Stimulated activated CD4-positive, alpha-beta T cell treated with anti-CD3 and anti-CD28 coated beads, Interleukin-1b, Interleukin-23, amount 100 ng/mL, for 24 hours (primary cell): ENCODE data around the gene CFAP20.

Experiments used
- DNase-seq, 4 experiments: peaks; one replicate each; pipeline ENCODE4 v3.0.0-alpha.2; 2020; ENCODE audit warnings: low read depth in 4 of 4, low spot score in 1 of 4

CFAP20 gene

DNA sequence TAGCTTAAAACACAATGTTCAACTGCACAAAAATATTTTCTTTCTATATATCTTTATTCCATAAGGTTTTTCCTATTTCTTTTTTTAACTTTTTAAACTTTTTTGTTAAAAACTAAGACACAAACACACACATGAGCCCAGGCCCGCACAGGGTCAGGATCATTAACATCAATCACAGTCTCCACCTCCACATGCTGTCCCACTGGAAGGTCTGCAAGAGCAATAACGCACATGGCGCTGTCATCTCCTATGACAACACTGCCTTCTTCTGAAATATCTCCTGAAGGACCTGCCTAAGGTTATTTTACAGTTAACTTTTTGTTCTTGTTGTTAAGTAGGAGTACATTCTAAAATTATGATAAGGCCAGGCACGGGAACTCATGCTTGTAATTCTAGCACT is 4.1 kb downstream of the CFAP20 start:
- DNase-seq = no peak

DNA sequence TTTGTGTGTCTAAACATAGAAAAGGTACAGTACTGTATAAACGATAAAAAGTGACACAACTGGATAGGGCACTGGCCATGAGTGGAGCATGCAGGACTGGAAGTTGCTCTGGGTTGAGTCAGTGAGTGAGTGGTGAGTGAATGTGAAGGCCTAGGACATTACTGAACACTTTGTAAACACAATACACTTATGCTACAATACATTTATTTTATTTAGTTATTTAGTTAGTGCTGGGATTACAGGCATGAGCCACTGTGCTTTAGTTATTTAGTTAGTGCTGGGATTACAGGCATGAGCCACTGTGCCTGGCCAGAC is 4.6 kb downstream of the CFAP20 start:
- no peak for DNase-seq

DNA sequence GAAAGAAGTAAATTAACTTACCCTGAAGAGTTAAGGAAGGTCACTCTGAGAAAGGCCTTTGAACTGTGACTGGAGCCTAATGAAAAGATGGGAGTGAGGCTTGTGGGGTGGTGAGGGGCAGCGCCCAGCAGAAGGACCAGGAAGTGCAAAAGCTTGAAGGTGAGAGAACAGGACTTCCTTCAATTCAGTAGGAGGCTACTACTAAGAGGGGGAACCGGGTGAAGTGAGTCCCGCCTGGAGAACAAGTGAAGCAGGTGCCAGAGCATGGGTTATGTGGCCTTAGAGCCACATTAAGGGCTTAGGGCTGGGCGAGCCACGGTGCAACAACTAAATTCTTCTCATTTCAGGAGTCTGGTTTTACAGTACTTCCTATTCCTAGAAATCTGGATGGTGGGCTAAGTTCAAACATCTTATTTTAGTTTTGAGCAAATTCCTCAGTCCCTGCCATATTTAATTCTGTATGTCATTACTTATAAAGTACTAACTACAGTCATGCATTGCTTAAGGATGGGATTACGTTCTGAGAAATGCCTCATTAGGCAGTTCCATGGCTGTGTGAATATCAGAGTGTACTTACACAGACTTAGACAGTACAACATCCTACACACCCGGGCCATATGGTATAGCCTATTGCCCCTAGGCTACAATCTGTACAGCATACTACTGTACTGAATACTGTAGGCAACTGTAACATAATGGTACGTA is 5.1 kb downstream of the CFAP20 start:
- DNase-seq = no peak

DNA sequence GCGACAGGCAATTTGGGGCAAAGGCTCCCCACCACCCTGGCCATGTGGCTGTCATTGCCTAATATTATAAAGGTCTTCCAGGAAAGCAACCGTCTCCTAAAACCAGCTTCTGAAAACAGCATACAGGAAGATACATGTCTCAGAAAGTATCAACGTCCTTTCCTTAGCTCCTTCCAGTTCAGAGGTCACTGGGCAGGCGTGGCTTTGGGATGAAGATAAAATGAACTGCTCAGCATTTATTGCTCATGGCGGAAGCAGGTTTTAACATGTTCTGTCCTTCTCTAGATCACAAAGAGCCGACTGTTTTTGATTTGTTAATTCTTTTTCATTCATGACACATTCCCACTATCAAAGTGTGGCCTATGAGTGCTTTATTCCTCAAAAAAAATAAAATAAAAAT is 8.0 kb downstream of the CFAP20 start:
- DNase-seq = no peak

DNA sequence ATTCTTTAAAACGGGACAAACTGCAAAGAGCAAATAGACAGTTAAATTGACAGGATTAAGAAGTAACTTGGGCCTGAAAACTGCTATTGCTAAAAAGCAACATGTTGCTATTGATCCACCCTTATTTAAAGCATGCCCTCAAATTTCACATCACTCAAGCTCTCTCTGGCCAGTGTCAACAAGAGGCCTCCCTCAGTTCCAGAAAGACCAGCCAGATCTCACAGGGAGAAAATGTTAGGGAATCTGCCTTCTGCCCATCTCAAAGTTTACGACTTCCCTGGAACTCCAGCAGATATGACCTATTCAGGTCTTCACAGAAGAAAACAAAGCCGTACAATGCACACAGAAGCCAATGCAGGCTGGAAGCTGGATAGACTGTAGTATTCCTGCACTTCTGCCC is 8.9 kb downstream of the CFAP20 start:
- DNase-seq = no peak

DNA sequence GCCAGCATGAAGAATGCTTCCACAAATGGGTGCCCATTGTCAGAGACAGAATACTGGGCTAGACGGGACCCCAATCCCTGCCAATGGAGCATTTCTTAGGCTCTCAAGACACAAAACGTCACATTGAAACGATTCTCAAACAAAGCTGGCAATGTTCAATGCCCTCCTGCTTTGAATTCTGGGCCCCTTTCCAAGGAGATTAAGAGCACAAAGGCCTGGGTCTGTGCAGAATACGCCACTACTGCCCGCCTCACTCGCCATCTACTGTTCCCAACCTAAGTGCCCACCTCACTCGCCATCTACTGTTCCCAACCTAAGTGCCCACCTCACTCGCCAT is 9.7 kb downstream of the CFAP20 start:
- no peak for DNase-seq

DNA sequence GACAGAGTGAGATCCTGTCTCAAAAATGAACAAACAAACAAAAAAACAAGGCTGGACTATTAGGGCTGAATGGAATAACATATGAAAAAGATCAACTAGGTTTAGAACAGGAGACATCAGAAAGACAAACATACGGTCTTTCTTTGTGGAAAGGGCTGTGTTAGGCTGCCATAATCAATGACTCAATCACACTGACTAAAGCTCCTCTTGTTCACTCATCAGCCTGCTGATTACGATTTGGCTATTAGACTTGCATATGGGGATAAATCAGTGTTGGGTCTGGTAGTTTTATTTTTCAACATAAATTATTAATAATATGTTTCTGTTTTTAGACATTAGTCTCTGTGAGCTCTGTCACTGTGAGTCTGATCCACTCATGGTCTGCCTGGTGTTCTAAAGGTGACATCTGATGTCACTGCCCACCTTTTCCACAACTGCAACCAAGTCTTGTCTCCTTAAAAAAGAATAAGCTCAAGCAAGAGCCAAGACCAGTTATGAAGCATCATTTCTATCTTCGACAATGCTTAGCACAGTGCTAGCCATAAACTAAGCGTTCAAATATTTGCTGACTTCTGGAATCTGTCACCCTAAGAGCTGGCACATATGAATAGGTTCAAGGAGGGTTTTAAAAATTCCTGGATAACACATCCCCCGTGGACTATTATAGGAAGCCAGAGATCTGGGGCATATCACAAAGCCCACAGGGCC is 10.2 kb downstream of the CFAP20 start:
- no peak for DNase-seq

DNA sequence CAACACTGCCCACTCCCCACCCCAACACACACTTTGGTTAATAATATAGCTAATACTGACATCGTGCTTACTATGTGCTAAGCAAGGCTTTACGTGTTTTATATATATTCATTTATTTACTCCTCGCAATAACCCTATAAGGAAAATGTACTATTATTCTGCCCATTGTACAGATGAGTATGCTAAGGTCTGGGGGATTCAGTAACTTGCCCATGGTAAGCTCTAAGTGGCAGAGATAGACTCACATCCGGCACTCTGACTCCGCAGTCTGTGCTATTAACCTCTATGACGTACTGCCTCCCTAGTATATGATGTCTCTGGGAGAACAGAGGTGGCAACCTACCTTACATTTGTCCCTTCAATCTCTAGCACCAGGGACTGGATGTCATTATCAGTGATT is 12.7 kb downstream of the CFAP20 start:
- DNase-seq = no peak

DNA sequence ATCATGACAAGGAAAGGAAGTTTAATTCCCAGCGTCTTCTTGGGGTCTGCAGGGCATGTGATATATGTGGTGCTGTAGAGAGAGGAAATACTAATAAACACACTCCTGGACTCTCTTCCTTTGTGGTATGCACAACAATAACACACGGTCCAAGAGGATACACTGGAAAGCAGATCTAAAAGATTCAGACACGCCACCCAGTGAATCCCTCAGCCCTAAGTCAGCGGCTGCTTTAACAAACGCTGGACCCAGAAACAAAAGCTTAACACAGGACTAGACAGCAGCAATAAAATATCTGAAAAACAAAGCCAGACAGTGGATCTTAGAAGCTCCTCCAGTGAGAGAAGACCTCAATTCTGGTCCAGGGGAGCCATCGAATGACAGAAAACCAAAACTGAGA is 13.1 kb downstream of the CFAP20 start:
- DNase-seq = no peak

DNA sequence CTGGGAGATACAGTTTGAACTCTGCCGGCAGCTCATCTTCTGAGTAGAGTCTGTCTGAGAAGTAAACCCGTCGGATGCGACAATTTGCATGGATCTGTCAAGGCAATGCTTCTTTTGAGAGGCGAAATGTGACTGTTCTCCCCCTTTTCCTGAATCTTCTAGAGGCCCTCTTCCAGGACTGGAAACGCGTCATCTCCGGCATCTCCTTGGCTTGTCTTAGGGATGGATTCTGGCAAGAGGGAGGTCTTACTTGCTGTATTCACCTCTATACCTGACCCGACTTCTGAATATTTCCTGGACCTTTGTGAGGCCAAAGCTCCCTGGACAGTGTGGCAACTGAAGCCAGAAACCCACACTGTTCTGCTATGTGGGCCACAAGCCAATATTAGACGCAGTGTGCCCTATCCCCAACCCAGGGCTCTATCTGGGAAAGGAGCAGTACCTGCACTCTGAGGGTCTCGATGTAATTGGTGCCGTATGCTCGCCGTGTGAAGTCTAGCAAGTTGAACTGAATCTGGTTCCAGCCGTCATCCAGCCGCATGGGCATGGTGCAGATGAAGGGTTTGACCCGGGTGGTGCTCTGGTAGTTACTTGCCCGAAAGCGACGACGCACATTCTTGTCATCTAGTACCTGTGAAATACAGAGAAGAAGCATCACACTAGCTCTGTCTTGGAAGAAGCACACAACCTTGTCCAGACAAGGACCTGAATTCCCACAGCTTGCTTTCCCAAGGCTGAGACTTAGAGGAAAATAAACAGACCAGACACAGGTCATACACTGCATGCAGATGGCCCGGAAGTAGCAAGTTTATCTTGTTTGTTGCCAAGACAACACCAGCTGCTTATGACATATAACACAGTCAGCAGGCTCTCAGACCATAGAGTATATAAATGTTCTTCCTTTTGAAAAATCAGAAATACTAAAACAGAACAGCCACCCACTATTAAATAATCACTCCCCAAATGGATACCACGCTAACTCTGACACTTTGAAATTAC is 14.1 kb downstream of the CFAP20 start:
- DNase-seq = no peak

DNA sequence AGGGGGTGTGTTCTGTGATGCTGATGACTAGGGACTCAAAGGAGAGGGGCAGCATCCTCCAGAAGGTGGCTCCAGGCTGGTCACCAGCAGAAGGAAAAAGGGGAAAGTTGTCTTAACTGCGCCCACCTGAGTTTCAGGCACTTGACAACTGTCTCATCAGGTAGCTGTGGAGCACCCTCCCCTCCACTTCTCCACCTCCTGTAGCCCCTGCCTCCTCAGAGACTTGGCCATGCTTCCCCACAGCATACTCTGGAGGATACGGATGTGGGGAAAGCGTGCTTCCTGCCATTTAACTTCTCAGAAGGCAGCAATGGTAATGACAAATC is 17.9 kb downstream of the CFAP20 start:
- no peak for DNase-seq

DNA sequence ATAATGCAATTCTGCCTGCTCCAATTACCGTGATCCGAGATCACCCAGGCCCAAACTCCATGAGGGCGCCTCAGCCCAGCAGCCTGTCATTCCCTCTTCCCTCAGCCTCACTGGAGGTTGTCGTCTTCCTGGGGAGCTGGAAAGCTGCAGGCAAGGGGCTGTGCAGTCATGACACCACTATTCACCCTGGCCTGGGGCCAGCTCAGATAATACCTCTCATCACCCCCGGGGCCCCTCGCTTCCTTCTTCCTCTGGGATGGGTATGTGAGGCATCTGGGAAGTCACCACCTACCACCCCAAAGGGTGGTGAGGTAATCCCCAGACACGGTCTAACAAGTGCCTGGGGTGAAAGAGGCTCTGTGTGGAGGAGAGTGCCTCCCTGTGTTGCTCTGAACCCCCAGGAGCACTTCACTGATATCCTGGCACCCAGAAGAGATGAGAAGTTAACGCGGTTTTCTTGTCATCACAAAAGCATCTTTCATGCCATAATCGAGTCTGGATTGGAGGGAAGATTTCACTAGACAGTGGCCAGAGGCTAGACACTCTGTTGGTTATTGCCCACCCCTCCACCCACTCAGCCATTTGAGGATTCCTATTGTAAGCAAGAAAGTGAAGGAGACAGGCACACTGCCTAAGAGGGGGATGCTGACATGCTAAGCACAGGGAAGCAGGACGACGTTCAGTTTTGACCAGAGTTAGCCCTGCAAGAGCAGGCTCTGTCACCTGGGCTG is 18.4 kb downstream of the CFAP20 start:
- DNase-seq = no peak

DNA sequence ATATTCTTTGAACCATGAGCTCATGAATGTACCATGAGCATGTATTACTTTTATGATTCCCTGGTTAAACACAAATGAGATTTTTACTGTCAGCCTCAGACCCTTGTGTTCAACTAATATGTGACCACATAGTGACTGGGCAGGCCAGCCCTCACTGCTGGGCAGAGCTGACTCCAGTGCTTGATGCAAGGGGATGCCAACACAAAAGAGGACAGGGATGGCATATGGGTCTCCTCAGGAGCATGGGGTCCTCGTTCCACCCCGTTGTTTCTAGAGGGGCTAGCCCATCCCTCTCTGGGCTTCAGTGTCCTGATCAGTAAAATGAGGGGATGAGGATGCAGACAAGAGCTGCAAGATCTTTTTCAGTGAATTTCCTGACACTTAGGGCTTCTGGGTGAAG is 19.3 kb downstream of the CFAP20 start:
- no peak for DNase-seq

DNA sequence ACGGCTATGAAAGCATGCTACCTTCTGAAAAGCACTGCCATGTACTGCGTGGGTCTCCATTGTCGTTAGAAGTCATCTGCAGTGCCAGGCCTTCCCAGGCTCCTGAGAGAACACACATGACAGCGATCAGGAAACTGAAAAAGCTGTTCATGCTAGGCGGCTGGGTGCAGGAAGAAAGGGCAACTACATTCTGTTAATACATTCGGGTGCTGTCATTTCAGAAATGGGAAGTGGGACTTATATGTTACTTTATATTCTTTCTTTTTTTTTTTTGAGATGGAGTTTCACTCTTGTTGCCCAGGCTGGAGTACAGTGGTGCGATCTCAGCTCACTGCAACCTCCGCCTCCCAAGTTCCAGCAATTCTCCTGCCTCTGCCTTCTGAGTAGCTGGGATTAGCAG is 19.9 kb downstream of the CFAP20 start:
- no peak for DNase-seq

DNA sequence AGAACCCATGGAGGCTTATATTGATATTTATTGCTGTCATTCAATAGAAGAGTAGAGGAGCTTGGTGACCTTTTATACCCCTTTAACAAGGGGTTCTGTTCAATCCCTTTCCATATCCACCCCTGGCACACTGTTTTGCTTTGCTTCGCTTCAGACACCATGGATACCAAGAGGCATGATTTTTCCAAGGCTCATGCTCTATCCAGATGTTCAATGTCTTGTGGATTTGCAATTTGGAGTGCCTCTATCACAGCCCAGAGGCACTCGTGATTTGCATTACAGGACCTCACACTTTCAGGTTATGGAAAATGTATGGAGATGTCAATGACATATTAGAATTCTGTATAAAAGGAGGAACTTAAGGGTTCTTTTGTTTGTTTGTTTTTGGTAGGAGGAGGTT is 21.5 kb downstream of the CFAP20 start:
- no peak for DNase-seq

DNA sequence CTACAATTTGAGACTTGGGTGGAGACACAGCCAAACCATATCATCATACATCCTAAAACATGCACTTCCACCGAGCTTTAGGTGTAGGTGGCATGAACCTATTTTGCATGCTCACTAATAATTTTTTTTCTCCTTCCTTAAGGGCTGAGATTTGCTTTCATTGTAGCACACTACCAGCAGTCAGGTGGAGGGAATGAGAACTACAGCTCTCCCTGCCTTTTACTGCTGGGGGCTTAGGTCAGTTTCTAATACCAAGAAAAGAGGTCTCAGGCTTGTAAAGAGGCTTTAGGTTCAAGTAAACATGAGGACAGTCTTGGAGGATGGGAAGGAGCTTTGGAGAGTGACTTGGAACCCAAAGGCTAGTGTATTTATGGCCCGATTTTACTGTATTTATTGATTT is 22.0 kb downstream of the CFAP20 start:
- no peak for DNase-seq

DNA sequence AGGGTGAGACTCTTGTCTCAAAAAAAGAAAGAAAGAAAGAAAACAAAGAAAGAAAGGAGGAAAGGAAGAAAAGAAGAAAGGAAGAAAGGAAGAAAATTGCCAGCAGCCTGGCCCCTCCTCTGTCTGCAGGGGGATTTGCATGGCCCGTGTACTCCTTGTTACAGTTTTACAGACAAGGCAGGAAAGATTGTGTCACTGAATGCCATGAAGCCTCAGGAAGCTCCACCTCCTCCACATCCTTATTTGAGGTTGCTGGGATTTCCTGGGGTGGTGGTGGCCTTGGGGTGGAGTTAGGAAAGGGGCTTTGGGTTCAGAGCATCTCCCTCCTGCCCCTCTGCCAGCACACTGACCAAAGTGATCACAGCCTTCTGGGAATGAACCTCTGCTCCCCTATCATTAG is 23.6 kb downstream of the CFAP20 start:
- no peak for DNase-seq

DNA sequence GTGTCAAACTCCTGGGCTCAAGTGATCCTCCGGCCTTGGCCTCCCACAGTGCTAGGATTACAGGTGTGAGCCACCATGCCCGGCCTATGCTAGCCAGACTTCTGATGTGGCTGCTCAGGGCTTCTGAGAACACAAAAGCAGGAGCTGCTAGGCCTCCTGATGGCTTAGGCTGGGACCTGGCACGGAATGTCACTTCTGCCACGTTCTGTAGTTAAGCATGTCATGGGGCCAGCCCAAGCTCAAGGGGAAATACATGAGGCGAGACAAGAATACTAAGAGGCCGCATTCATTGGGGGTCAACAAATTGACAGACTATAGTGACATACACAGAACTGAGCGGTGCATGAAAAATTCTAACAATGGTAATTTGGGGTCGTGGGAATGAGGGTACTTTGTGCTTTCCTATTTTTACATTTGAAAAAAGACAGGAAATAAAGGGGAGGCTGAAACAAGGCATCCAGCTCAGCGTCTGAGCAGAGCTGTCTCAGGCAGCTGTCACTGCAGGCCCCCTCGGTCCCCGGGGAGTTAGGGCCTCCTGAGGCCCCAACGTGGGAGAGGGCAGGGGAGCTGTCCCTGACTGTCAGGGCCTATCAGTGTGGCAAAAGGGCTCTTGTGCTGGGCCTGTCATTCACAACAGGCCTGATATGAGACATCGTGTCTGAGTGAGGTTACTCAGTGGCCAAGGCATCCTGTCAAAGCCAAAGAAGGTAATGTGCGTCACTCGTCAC is 26.4 kb downstream of the CFAP20 start:
- no peak for DNase-seq

DNA sequence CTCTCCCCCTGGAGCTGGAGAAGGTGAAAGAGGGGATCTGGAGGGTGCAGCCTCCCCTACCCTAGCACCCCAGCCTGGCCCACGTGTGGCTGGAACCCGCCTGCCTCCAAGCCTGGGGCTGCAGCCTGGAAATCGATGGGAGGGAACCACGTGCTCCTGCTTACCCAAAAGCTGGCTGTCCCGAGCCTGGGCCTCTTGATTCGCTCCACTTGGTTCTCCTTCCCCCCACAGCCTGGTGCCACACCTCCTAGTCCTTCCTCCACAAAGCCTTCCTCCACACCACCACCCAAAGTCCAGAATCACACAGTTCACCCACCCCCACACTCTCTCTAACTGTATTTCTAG is 29.3 kb downstream of the CFAP20 start:
- no peak for DNase-seq

DNA sequence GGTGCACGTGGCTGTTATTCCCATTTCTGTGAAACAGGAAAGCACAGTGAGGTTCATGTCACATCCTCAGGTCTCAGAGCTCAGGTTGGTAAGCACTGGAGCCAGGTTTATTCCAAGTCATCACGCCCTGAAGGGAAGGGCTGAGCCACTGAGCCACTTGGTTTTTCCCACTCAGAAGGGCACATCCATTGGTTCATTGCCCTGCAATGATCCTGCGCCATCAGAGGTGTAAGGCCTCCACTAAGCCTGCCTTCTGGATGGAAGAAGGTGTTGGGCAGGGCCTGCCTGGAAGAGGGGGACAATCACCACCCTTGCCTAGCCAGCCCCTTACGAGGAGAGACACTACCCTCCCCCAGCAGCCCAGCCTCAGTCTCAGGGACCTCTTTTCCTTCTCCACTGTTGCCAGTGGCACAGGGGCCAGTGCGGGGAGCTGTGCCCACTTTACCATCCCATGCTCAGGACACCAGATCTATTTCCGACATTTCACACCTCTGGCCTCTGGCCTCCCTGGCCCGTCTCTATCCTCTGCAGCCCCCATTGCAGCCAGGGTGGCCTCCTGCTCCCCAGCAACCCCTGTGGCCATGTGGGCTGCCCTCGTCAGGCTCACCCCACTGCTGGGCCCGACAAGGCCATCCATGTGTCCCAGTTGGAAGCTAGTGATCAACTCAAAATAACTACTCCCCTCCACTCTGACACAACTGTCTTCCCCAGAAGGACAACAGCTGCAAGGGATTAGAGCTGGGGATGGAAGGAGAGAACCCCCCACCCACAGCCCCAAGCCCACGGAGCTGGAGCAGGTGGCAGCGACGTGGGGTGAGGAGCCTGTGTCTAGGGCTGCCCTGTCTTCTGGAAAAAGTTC is 29.9 kb downstream of the CFAP20 start:
- DNase-seq = no peak
